ENCODE measurements around the gene PRKAG2. TPM values are rescaled to one million over a fixed set of nuclear protein-coding genes. Genes with fewer than 3 reads are reported as not detected.

PRKAG2 gene
- total RNA-seq, 3 donors from 2014 or later = 32.3 to 56.6 (median 34.4) TPM

- DNase-seq (ENCODE audit: low spot score in 2 of 2) = no peak
- Histone ChIP-seq H3K4me3 (no peak overlapping the region), H3K27me3 (no peaks in the 10 kb centered on the region), H3K27ac (no peak overlapping the region), H3K36me3 (no peaks in the 10 kb centered on the region), H3K9me3 (no peaks in the 10 kb centered on the region), H3K4me1 (no peaks in the 10 kb centered on the region)
- intact Hi-C loops (cut with DNase I; ENCODE audit: low total_unique reads) = no loop called here
- TF ChIP-seq CTCF (IDR thresholded peaks at IDR 0.05) = no peak
- no peak for TF ChIP-seq POLR2AphosphoS5 (IDR thresholded peaks at IDR 0.05)
- no peak for TF ChIP-seq POLR2A (IDR thresholded peaks at IDR 0.05)
Observed at GRCh38 chr7:151859111-151859947, 17.6 kb downstream of the PRKAG2 start.

- H3K36me3 ChIP-seq = no peaks in the 10 kb centered on the region
- TF ChIP-seq CTCF (IDR thresholded peaks at IDR 0.05) = no peak
- no peak for TF ChIP-seq POLR2A (IDR thresholded peaks at IDR 0.05)
- TF ChIP-seq POLR2AphosphoS5 (IDR thresholded peaks at IDR 0.05) = no peak
- H3K27ac ChIP-seq = no peak overlapping the region
- no peaks in the 10 kb centered on the region for H3K9me3 ChIP-seq
- H3K4me3 ChIP-seq = no peak overlapping the region
- no peak for DNase-seq (ENCODE audit: low spot score in 2 of 2)
- intact Hi-C loops (cut with DNase I; ENCODE audit: low total_unique reads) = no loop called here
- no peaks in the 10 kb centered on the region for H3K4me1 ChIP-seq
- no peaks in the 10 kb centered on the region for H3K27me3 ChIP-seq
Observed at GRCh38 chr7:151858456-151858855, 18.5 kb downstream of the PRKAG2 start.

GRCh38 chr7:151857866-151858450, 19.0 kb downstream of the PRKAG2 start:
- Histone ChIP-seq H3K9me3 (no peaks in the 10 kb centered on the region), H3K4me3 (no peak overlapping the region), H3K36me3 (no peaks in the 10 kb centered on the region), H3K27me3 (no peaks in the 10 kb centered on the region), H3K4me1 (no peaks in the 10 kb centered on the region), H3K27ac (no peak overlapping the region)
- TF ChIP-seq POLR2A (IDR thresholded peaks at IDR 0.05) (no peak), POLR2AphosphoS5 (IDR thresholded peaks at IDR 0.05) (no peak), CTCF (IDR thresholded peaks at IDR 0.05) (no peak)
- intact Hi-C loops (cut with DNase I; ENCODE audit: low total_unique reads) = no loop called here
- DNase-seq (ENCODE audit: low spot score in 2 of 2) = no peak

- no peak overlapping the region for H3K4me3 ChIP-seq
- TF ChIP-seq CTCF (IDR thresholded peaks at IDR 0.05) (no peak), POLR2A (IDR thresholded peaks at IDR 0.05) (no peak), POLR2AphosphoS5 (IDR thresholded peaks at IDR 0.05) (no peak)
- intact Hi-C loops (cut with DNase I; ENCODE audit: low total_unique reads) = no loop called here
- no peaks in the 10 kb centered on the region for H3K9me3 ChIP-seq
- H3K4me1 ChIP-seq = no peaks in the 10 kb centered on the region
- H3K27me3 ChIP-seq = no peaks in the 10 kb centered on the region
- DNase-seq (ENCODE audit: low spot score in 2 of 2) = no peak
- no peak overlapping the region for H3K27ac ChIP-seq
- H3K36me3 ChIP-seq = no peaks in the 10 kb centered on the region
Observed at GRCh38 chr7:151857412-151857811, 19.5 kb downstream of the PRKAG2 start.

GRCh38 chr7:151856516-151856915, 20.4 kb downstream of the PRKAG2 start:
- Histone ChIP-seq H3K4me3 (no peak overlapping the region), H3K27ac (no peak overlapping the region), H3K9me3 (no peaks in the 10 kb centered on the region), H3K4me1 (peaks cover 0 to 8% of the 10 kb centered on the region in 2 donors), H3K27me3 (no peaks in the 10 kb centered on the region), H3K36me3 (no peaks in the 10 kb centered on the region)
- no peak for DNase-seq (ENCODE audit: low spot score in 2 of 2)
- TF ChIP-seq POLR2A (IDR thresholded peaks at IDR 0.05) = no peak
- no peak for TF ChIP-seq CTCF (IDR thresholded peaks at IDR 0.05)
- no peak for TF ChIP-seq POLR2AphosphoS5 (IDR thresholded peaks at IDR 0.05)
- intact Hi-C loops (cut with DNase I; ENCODE audit: low total_unique reads) = no loop called here

All from breast epithelium (tissue), 4 donors.